Mesendoderm (in vitro differentiated cells): ENCODE data around the gene LRRFIP1.

ENCODE experiments used
- DNase-seq: peaks from one replicate; pipeline ENCODE4 v3.0.0; 2013
- H2AK5ac ChIP-seq: 2 replicates; pipeline ENCODE4 v1.6.1; 2013; ENCODE audit warnings: low read length, inconsistent platforms
- H2BK120ac ChIP-seq: 2 replicates; pipeline ENCODE4 v1.6.1; 2013; ENCODE audit warnings: low read depth, mild to moderate bottlenecking, low read length, moderate library complexity, mixed read lengths
- H2BK15ac ChIP-seq: replicated peaks from 2 replicates; pipeline ENCODE4 v1.6.1; 2013; ENCODE audit warnings: low read depth, mild to moderate bottlenecking, moderate library complexity
- H2BK5ac ChIP-seq: 2 replicates; pipeline ENCODE4 v1.6.1; 2013; ENCODE audit warnings: low read length, inconsistent platforms
- H3K18ac ChIP-seq: 2 replicates; pipeline ENCODE4 v1.6.1; 2013; ENCODE audit warnings: mild to moderate bottlenecking, low read length, mixed read lengths
- H3K23ac ChIP-seq: one replicate; pipeline ENCODE4 v1.6.1; 2013; ENCODE audit warnings: low read length
- H3K27ac ChIP-seq: 2 replicates; pipeline ENCODE4 v1.5.1; 2013; ENCODE audit warnings: low read depth, mild to moderate bottlenecking, inconsistent platforms, low read length, moderate library complexity
- H3K27me3 ChIP-seq: 2 replicates; pipeline ENCODE4 v1.6.1; 2013; ENCODE audit warnings: low read length, control low read depth, mild to moderate bottlenecking, inconsistent platforms; ENCODE audit not compliant: insufficient read depth, poor library complexity
- H3K36me3 ChIP-seq: 2 replicates; pipeline ENCODE4 v1.6.1; 2013; ENCODE audit warnings: low read length, inconsistent platforms; ENCODE audit not compliant: control insufficient read depth, insufficient read depth
- H3K4ac ChIP-seq: one replicate; pipeline ENCODE4 v1.6.1; 2013; ENCODE audit warnings: low read depth, mild to moderate bottlenecking, low read length, moderate library complexity
- H3K4me1 ChIP-seq: 2 replicates; pipeline ENCODE4 v1.6.1; 2013; ENCODE audit warnings: low read depth, low read length, inconsistent platforms; ENCODE audit not compliant: control insufficient read depth
- H3K4me2 ChIP-seq: 2 replicates; pipeline ENCODE4 v1.6.1; 2013; ENCODE audit warnings: low read length
- H3K4me3 ChIP-seq: 2 replicates; pipeline ENCODE4 v1.5.1; 2013; ENCODE audit warnings: mild to moderate bottlenecking, low read length
- H3K56ac ChIP-seq: one replicate; pipeline ENCODE4 v1.6.1; 2013; ENCODE audit warnings: low read length
- H3K79me1 ChIP-seq: 2 replicates; pipeline ENCODE4 v1.6.1; 2013; ENCODE audit warnings: low read length, inconsistent platforms
- H3K79me2 ChIP-seq: 2 replicates; pipeline ENCODE4 v1.6.1; 2013; ENCODE audit warnings: mild to moderate bottlenecking, low read length; ENCODE audit not compliant: control insufficient read depth, insufficient read depth
- H3K9ac ChIP-seq: 2 replicates; pipeline ENCODE4 v1.6.1; 2013; ENCODE audit warnings: low read length, inconsistent platforms
- H4K5ac ChIP-seq: one replicate; pipeline ENCODE4 v1.6.1; 2013; ENCODE audit warnings: low read length
- H4K8ac ChIP-seq: one replicate; pipeline ENCODE4 v1.6.1; 2013; ENCODE audit warnings: low read depth, mild to moderate bottlenecking, control low read depth, low read length, moderate library complexity
- WGBS: extraction: QIAGEN DNeasy Blood & Tissue Kit; methylation state at CpG from one replicate; pipeline ENCODE4 v1.1.7; 2013; ENCODE audit warnings: low lambda C conversion rate, missing lambda C conversion rate; ENCODE audit not compliant: insufficient coverage; ENCODE audit errors: extremely low coverage; 5-methylcytosine and 5-hydroxymethylcytosine counted together

LRRFIP1 gene

GRCh38 chr2:237680702-237681478 is 53.5 kb downstream of the LRRFIP1 start:
- Histone ChIP-seq H4K8ac (no peak overlapping the region), H3K18ac (no peak overlapping the region), H3K27me3 (no peaks in the 10 kb centered on the region), H3K79me1 (peaks cover 4% of the 10 kb centered on the region), H2AK5ac (no peak overlapping the region), H3K27ac (no peak overlapping the region), H3K4me1 (peaks cover 2% of the 10 kb centered on the region), H3K4ac (no peak overlapping the region), H3K9ac (no peak overlapping the region), H3K56ac (no peak overlapping the region), H3K36me3 (peaks cover 4% of the 10 kb centered on the region), H2BK15ac (no peak overlapping the region), H2BK5ac (no peak overlapping the region), H2BK120ac (no peak overlapping the region), H3K4me2 (no peak overlapping the region), H4K5ac (no peak overlapping the region), H3K4me3 (no peak overlapping the region), H3K23ac (no peak overlapping the region), H3K79me2 (no peaks in the 10 kb centered on the region)
- no CpG with 5 or more reads among the region's 8 CpGs for WGBS
- DNase-seq = no peak

- no peak overlapping the region for H3K27ac ChIP-seq
- WGBS = no CpG with 5 or more reads among the region's 7 CpGs
- H3K56ac ChIP-seq = no peak overlapping the region
- no peak overlapping the region for H3K23ac ChIP-seq
- peaks cover 4% of the 10 kb centered on the region for H3K36me3 ChIP-seq
- H3K79me2 ChIP-seq = no peaks in the 10 kb centered on the region
- peaks cover 2% of the 10 kb centered on the region for H3K4me1 ChIP-seq
- no peak overlapping the region for H2BK15ac ChIP-seq
- no peak overlapping the region for H4K5ac ChIP-seq
- H2BK5ac ChIP-seq = no peak overlapping the region
- no peak overlapping the region for H3K9ac ChIP-seq
- H4K8ac ChIP-seq = no peak overlapping the region
- H3K4me2 ChIP-seq = no peak overlapping the region
- H3K4ac ChIP-seq = no peak overlapping the region
- H3K4me3 ChIP-seq = no peak overlapping the region
- H3K18ac ChIP-seq = no peak overlapping the region
- no peak overlapping the region for H2BK120ac ChIP-seq
- no peak overlapping the region for H2AK5ac ChIP-seq
- no peak for DNase-seq
- peaks cover 2% of the 10 kb centered on the region for H3K79me1 ChIP-seq
- no peaks in the 10 kb centered on the region for H3K27me3 ChIP-seq
Observed at GRCh38 chr2:237682151-237682550, 54.8 kb downstream of the LRRFIP1 start.

- no peaks in the 10 kb centered on the region for H3K4me1 ChIP-seq
- H2AK5ac ChIP-seq = no peak overlapping the region
- H4K5ac ChIP-seq = no peak overlapping the region
- H3K4me3 ChIP-seq = no peak overlapping the region
- H3K36me3 ChIP-seq = peaks cover 4% of the 10 kb centered on the region
- no peak overlapping the region for H2BK15ac ChIP-seq
- no peak overlapping the region for H3K56ac ChIP-seq
- no peaks in the 10 kb centered on the region for H3K27me3 ChIP-seq
- WGBS = no CpG with 5 or more reads among the region's 18 CpGs
- H3K9ac ChIP-seq = no peak overlapping the region
- H3K27ac ChIP-seq = no peak overlapping the region
- DNase-seq = no peak
- H3K79me1 ChIP-seq = peaks cover 2% of the 10 kb centered on the region
- H3K4ac ChIP-seq = no peak overlapping the region
- no peak overlapping the region for H2BK5ac ChIP-seq
- H4K8ac ChIP-seq = no peak overlapping the region
- no peak overlapping the region for H3K4me2 ChIP-seq
- H3K18ac ChIP-seq = no peak overlapping the region
- H2BK120ac ChIP-seq = no peak overlapping the region
- H3K23ac ChIP-seq = no peak overlapping the region
- peaks cover 2% of the 10 kb centered on the region for H3K79me2 ChIP-seq
Observed at GRCh38 chr2:237682856-237683670, 55.7 kb downstream of the LRRFIP1 start.

- H3K4me3 ChIP-seq = no peak overlapping the region
- no peak overlapping the region for H2BK5ac ChIP-seq
- H4K5ac ChIP-seq = no peak overlapping the region
- H3K56ac ChIP-seq = no peak overlapping the region
- H3K23ac ChIP-seq = no peak overlapping the region
- no peaks in the 10 kb centered on the region for H3K27me3 ChIP-seq
- no peak overlapping the region for H2BK120ac ChIP-seq
- H3K4me2 ChIP-seq = no peak overlapping the region
- no CpG with 5 or more reads among the region's 5 CpGs for WGBS
- no peak overlapping the region for H4K8ac ChIP-seq
- H3K18ac ChIP-seq = no peak overlapping the region
- no peak overlapping the region for H3K27ac ChIP-seq
- DNase-seq = peak; percentile 83
- H3K9ac ChIP-seq = no peak overlapping the region
- H3K4ac ChIP-seq = no peak overlapping the region
- no peaks in the 10 kb centered on the region for H3K4me1 ChIP-seq
- H3K36me3 ChIP-seq = peaks cover 4% of the 10 kb centered on the region
- H3K79me2 ChIP-seq = peaks cover 2% of the 10 kb centered on the region
- H2AK5ac ChIP-seq = no peak overlapping the region
- H3K79me1 ChIP-seq = no peaks in the 10 kb centered on the region
- H2BK15ac ChIP-seq = no peak overlapping the region
Observed at GRCh38 chr2:237685408-237685807, 58.0 kb downstream of the LRRFIP1 start.

- Histone ChIP-seq H3K27ac (no peak overlapping the region), H3K18ac (no peak overlapping the region), H2AK5ac (no peak overlapping the region), H3K36me3 (peaks cover 4% of the 10 kb centered on the region), H3K79me1 (no peaks in the 10 kb centered on the region), H3K23ac (no peak overlapping the region), H3K4me3 (no peak overlapping the region), H3K4me2 (no peak overlapping the region), H4K8ac (no peak overlapping the region), H2BK5ac (no peak overlapping the region), H3K9ac (no peak overlapping the region), H2BK15ac (no peak overlapping the region), H3K79me2 (peaks cover 2% of the 10 kb centered on the region), H3K4ac (no peak overlapping the region), H3K56ac (no peak overlapping the region), H4K5ac (no peak overlapping the region), H3K27me3 (no peaks in the 10 kb centered on the region), H2BK120ac (no peak overlapping the region), H3K4me1 (peaks cover 2% of the 10 kb centered on the region)
- DNase-seq = no peak
- WGBS = no CpG with 5 or more reads among the region's 11 CpGs
Observed at GRCh38 chr2:237686659-237687136, 59.3 kb downstream of the LRRFIP1 start.
